H9 (cell line): ENCODE results near the gene ZNF527. TPM values are rescaled to one million over a fixed set of nuclear protein-coding genes. Genes with fewer than 3 reads are reported as not detected.
A peak's percentile ranks its signal among the peaks of the same experiment; 100 is the strongest.

Experiments
- DNase-seq: peaks from one replicate; pipeline ENCODE4 v3.0.0-alpha.2; 2017
- H2AFZ ChIP-seq: one replicate; pipeline ENCODE4 v1.6.1; 2013; ENCODE audit warnings: mild to moderate bottlenecking, low read length, control low read depth, moderate library complexity
- H2AK5ac ChIP-seq: 2 replicates; pipeline ENCODE4 v1.6.1; 2013; ENCODE audit warnings: low read length, control low read depth, mixed read lengths; ENCODE audit not compliant: insufficient read length
- H2BK120ac ChIP-seq: one replicate; pipeline ENCODE4 v1.6.1; 2013; ENCODE audit warnings: low read depth, mild to moderate bottlenecking, low read length, control low read depth, inconsistent platforms; ENCODE audit not compliant: poor library complexity, severe bottlenecking
- H2BK12ac ChIP-seq: 2 replicates; pipeline ENCODE4 v1.6.1; 2013; ENCODE audit warnings: low read length, control low read depth, mixed read lengths, low read depth; ENCODE audit not compliant: insufficient read length
- H2BK15ac ChIP-seq: 2 replicates; pipeline ENCODE4 v1.6.1; 2013; ENCODE audit warnings: low read depth, low read length, control low read depth
- H2BK20ac ChIP-seq: one replicate; pipeline ENCODE4 v1.6.1; 2013; ENCODE audit warnings: low read depth, mild to moderate bottlenecking, low read length, control low read depth, inconsistent platforms; ENCODE audit not compliant: poor library complexity, severe bottlenecking
- H2BK5ac ChIP-seq: 2 replicates; pipeline ENCODE4 v1.6.1; 2013; ENCODE audit warnings: low read length, control low read depth, mixed read lengths; ENCODE audit not compliant: insufficient read length
- H3K14ac ChIP-seq: 2 replicates; pipeline ENCODE4 v1.6.1; 2013; ENCODE audit warnings: low read length, control low read depth; ENCODE audit not compliant: insufficient read depth
- H3K18ac ChIP-seq: 2 replicates; pipeline ENCODE4 v1.6.1; 2013; ENCODE audit warnings: low read depth, mild to moderate bottlenecking, mixed read lengths, low read length, control low read depth; ENCODE audit not compliant: insufficient read length
- H3K23ac ChIP-seq: 2 replicates; pipeline ENCODE4 v1.6.1; 2013; ENCODE audit warnings: low read length, control low read depth, mixed read lengths, low read depth; ENCODE audit not compliant: insufficient read length
- H3K23me2 ChIP-seq: 2 replicates; pipeline ENCODE4 v1.6.1; 2013; ENCODE audit warnings: low read depth, mild to moderate bottlenecking, mixed read lengths, low read length, control low read depth; ENCODE audit not compliant: insufficient read length, poor library complexity, severe bottlenecking
- H3K27ac ChIP-seq: 2 replicates; pipeline ENCODE4 v1.5.1; 2013; ENCODE audit warnings: low read length, control low read depth, mixed read lengths, low read depth; ENCODE audit not compliant: insufficient read length
- H3K27me3 ChIP-seq: 2 replicates; pipeline ENCODE4 v1.6.1; 2013; ENCODE audit warnings: low read length, control low read depth, inconsistent platforms; ENCODE audit not compliant: insufficient read depth
- H3K4ac ChIP-seq: 2 replicates; pipeline ENCODE4 v1.6.1; 2013; ENCODE audit warnings: low read depth, mild to moderate bottlenecking, control low read depth, inconsistent platforms, low read length, moderate library complexity
- H3K4me1 ChIP-seq: 2 replicates; pipeline ENCODE4 v1.6.1; 2013; ENCODE audit warnings: low read length, control low read depth, inconsistent platforms; ENCODE audit not compliant: insufficient read depth
- H3K4me2 ChIP-seq: 2 replicates; pipeline ENCODE4 v1.6.1; 2013; ENCODE audit warnings: low read length, control low read depth, mixed read lengths; ENCODE audit not compliant: insufficient read length, insufficient read depth
- H3K56ac ChIP-seq: 2 replicates; pipeline ENCODE4 v1.6.1; 2013; ENCODE audit warnings: low read depth, mild to moderate bottlenecking, mixed read lengths, low read length, control low read depth; ENCODE audit not compliant: insufficient read length
- H3K79me1 ChIP-seq: 2 replicates; pipeline ENCODE4 v1.6.1; 2013; ENCODE audit warnings: low read depth, mild to moderate bottlenecking, moderate library complexity, low read length, control low read depth, inconsistent platforms; ENCODE audit not compliant: insufficient read depth, poor library complexity, severe bottlenecking
- H3K79me2 ChIP-seq: 2 replicates; pipeline ENCODE4 v1.6.1; 2013; ENCODE audit warnings: low read length, control low read depth, inconsistent platforms; ENCODE audit not compliant: insufficient read depth
- H3K9ac ChIP-seq: 2 replicates; pipeline ENCODE4 v1.6.1; 2013; ENCODE audit warnings: low read length, control low read depth, mixed read lengths; ENCODE audit not compliant: insufficient read length; ENCODE audit errors: extremely low read depth
- H3K9me3 ChIP-seq: one replicate; pipeline ENCODE4 v1.6.1; 2013; ENCODE audit warnings: low read depth, low read length, inconsistent platforms; ENCODE audit not compliant: control insufficient read depth
- H3T11ph ChIP-seq: one replicate; pipeline ENCODE4 v1.6.1; 2013; ENCODE audit warnings: mild to moderate bottlenecking, low read length, control low read depth, inconsistent platforms
- H4K20me1 ChIP-seq: one replicate; pipeline ENCODE4 v1.6.1; 2013; ENCODE audit not compliant: control insufficient read depth, insufficient read length, insufficient read depth
- H4K5ac ChIP-seq: 2 replicates; pipeline ENCODE4 v1.6.1; 2013; ENCODE audit warnings: low read depth, mild to moderate bottlenecking, mixed read lengths, low read length, control low read depth; ENCODE audit not compliant: insufficient read length
- H4K8ac ChIP-seq: replicated peaks from 2 replicates; pipeline ENCODE4 v1.6.1; 2013; ENCODE audit warnings: low read length, control low read depth, mixed read lengths, low read depth; ENCODE audit not compliant: insufficient read length
- H4K91ac ChIP-seq: 2 replicates; pipeline ENCODE4 v1.6.1; 2013; ENCODE audit warnings: low read depth, mild to moderate bottlenecking, moderate library complexity, mixed read lengths, low read length, control low read depth; ENCODE audit not compliant: insufficient read length
- H3K27ac Mint-ChIP-seq, 3 experiments: 2 replicates in 2 of 3; 3 replicates in 1 of 3; pipeline ENCODE4 v1.8.0; 2020 to 2021; ENCODE audit warnings: mixed read lengths in 3 of 3, mild to moderate bottlenecking in 1 of 3, moderate library complexity in 1 of 3
- H3K27me3 Mint-ChIP-seq: 2 replicates; pipeline ENCODE4 v1.8.0; 2021; ENCODE audit warnings: low read depth, mild to moderate bottlenecking, moderate library complexity, mixed read lengths
- H3K36me3 Mint-ChIP-seq, 3 experiments: 2 replicates in 2 of 3; 3 replicates in 1 of 3; pipeline ENCODE4 v1.8.0; 2020 to 2021; ENCODE audit warnings: low read depth in 3 of 3, mixed read lengths in 3 of 3; ENCODE audit not compliant: insufficient read depth in 1 of 3
- H3K4me1 Mint-ChIP-seq, 2 experiments: 2 replicates each; pipeline ENCODE4 v1.8.0; 2020; ENCODE audit warnings: mixed read lengths in 2 of 2
- H3K4me3 Mint-ChIP-seq, 2 experiments: 2 replicates in 1 of 2; 3 replicates in 1 of 2; pipeline ENCODE4 v1.8.0; 2020 to 2021; ENCODE audit warnings: mild to moderate bottlenecking in 2 of 2, mixed read lengths in 2 of 2, moderate library complexity in 1 of 2
- H3K9me3 Mint-ChIP-seq, 2 experiments: 2 replicates in 1 of 2; 3 replicates in 1 of 2; pipeline ENCODE4 v1.8.0; 2020; ENCODE audit warnings: mild to moderate bottlenecking in 2 of 2, mixed read lengths in 2 of 2, moderate library complexity in 1 of 2
- total RNA-seq: library from RNA; stranded (reverse); gene quantifications from 2 replicates; pipeline ENCODE4 v1.2.1, GENCODE V29; 2021
- TF ChIP-seq, protein P1 (sequence below): fragments of 200-600 bp; sonication (generic); conservative IDR thresholded peaks from 3 replicates; pipeline ENCODE4 v1.8.0; 2021; ENCODE audit warnings: antibody characterized with exemption, mild to moderate bottlenecking

ZNF527 gene
- total RNA-seq, 1 experiment from 2014 or later, result 6.1 TPM

DNA sequence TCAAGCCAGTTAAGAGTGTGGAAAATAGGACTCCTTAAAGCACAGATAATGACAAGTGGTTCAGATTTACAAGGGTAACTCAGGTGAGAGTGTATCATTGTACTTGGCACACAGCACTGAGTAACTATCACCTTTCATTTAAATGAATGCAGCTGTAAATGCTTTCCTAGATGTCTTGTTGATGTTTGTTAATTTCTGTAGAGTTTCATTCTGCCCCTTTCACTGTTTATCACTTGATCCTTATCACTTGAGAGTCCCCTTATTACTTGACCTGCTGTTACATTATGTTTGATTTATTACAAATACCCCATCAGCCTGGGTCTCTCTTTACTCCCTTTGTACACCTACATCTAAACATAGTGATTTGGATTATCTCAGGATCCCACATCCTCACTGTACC is 38.1 kb upstream of the ZNF527 start:
- H3K27ac ChIP-seq, result no peak overlapping the region
- no peak overlapping the region for H2BK15ac ChIP-seq

More for the DNA sequence above, 38.1 kb upstream of the ZNF527 start:
- Mint-ChIP-seq H3K36me3 (peaks cover 36 to 59% (median 38%) of the 10 kb centered on the region in 3 experiments), H3K9me3 (peaks cover 0 to under 1% of the 10 kb centered on the region in 2 experiments; a peak in 2 of 5 replicates), H3K27me3 (no peaks in the 10 kb centered on the region), H3K4me1 (peaks cover 17 to 28% of the 10 kb centered on the region in 2 experiments), H3K27ac (no peak overlapping the region), H3K4me3 (0 out of 5 replicates have a peak overlapping the region, but pooled peaks of 1 of the 2 experiments have one; percentile 31)
- no peak overlapping the region for H2BK120ac ChIP-seq
- H3K4ac ChIP-seq, result no peak overlapping the region
- no peak overlapping the region for H3K14ac ChIP-seq
- no peak overlapping the region for H2BK5ac ChIP-seq
- no peaks in the 10 kb centered on the region for H3K27me3 ChIP-seq
- H3K18ac ChIP-seq, result no peak overlapping the region
- no peak overlapping the region for H3T11ph ChIP-seq
- no peak overlapping the region for H3K56ac ChIP-seq
- peaks cover 6% of the 10 kb centered on the region for H3K79me1 ChIP-seq
- H2AK5ac ChIP-seq, result no peak overlapping the region
- H4K91ac ChIP-seq, result no peak overlapping the region
- H4K20me1 ChIP-seq, result no peaks in the 10 kb centered on the region
- H3K9ac ChIP-seq, result no peak overlapping the region
- no peaks in the 10 kb centered on the region for H3K4me1 ChIP-seq
- TF ChIP-seq, protein P1, sequence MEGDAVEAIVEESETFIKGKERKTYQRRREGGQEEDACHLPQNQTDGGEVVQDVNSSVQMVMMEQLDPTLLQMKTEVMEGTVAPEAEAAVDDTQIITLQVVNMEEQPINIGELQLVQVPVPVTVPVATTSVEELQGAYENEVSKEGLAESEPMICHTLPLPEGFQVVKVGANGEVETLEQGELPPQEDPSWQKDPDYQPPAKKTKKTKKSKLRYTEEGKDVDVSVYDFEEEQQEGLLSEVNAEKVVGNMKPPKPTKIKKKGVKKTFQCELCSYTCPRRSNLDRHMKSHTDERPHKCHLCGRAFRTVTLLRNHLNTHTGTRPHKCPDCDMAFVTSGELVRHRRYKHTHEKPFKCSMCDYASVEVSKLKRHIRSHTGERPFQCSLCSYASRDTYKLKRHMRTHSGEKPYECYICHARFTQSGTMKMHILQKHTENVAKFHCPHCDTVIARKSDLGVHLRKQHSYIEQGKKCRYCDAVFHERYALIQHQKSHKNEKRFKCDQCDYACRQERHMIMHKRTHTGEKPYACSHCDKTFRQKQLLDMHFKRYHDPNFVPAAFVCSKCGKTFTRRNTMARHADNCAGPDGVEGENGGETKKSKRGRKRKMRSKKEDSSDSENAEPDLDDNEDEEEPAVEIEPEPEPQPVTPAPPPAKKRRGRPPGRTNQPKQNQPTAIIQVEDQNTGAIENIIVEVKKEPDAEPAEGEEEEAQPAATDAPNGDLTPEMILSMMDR, result no peak
- H3K79me2 ChIP-seq, result peaks cover 4% of the 10 kb centered on the region; the same call in 1 of the 2 replicates
- no peak overlapping the region for H4K5ac ChIP-seq
- no peak overlapping the region for H4K8ac ChIP-seq
- no peaks in the 10 kb centered on the region for H3K9me3 ChIP-seq
- H2AFZ ChIP-seq, result no peak overlapping the region
- H3K4me2 ChIP-seq, result no peak overlapping the region
- no peak overlapping the region for H3K23ac ChIP-seq
- H2BK20ac ChIP-seq, result no peak overlapping the region
- H3K23me2 ChIP-seq, result peaks cover 11% of the 10 kb centered on the region
- DNase-seq, result no peak
- H2BK12ac ChIP-seq, result no peak overlapping the region
